DOHH2 (cell line): ENCODE results near the gene OSM.

ENCODE experiments used
- H3F3A ChIP-seq: fragments of 200-600 bp; sonication (generic), shearing (Covaris generic); 2 replicates; pipeline ENCODE4 v1.6.0; 2016; ENCODE audit warnings: antibody characterized with exemption, mild to moderate bottlenecking; ENCODE audit not compliant: control insufficient read depth, insufficient read depth
- H3K27ac ChIP-seq: fragments of 200-600 bp; sonication (generic); 2 replicates; pipeline ENCODE4 v1.5.1; 2014; ENCODE audit warnings: low read depth, mild to moderate bottlenecking, low read length, moderate library complexity
- H3K27me3 ChIP-seq: fragments of 200-600 bp; sonication (generic); 2 replicates; pipeline ENCODE4 v1.6.1; 2014; ENCODE audit warnings: mild to moderate bottlenecking, low read length, mixed read lengths; ENCODE audit not compliant: control insufficient read depth
- H3K36me3 ChIP-seq: fragments of 200-600 bp; sonication (generic); 2 replicates; pipeline ENCODE4 v1.6.1; 2014; ENCODE audit warnings: mild to moderate bottlenecking, low read length, moderate library complexity, mixed read lengths; ENCODE audit not compliant: control insufficient read depth
- H3K4me1 ChIP-seq: fragments of 200-600 bp; sonication (generic); 2 replicates; pipeline ENCODE4 v1.6.1; 2014; ENCODE audit warnings: mild to moderate bottlenecking, low read length, mixed read lengths; ENCODE audit not compliant: control insufficient read depth
- H3K4me2 ChIP-seq: fragments of 200-600 bp; sonication (generic); 2 replicates; pipeline ENCODE4 v1.6.0; 2014; ENCODE audit warnings: mild to moderate bottlenecking, low read length, moderate library complexity
- H3K4me3 ChIP-seq: fragments of 200-600 bp; sonication (generic); 2 replicates; pipeline ENCODE4 v1.5.1; 2014; ENCODE audit warnings: mild to moderate bottlenecking, low read length, mixed read lengths
- H3K79me2 ChIP-seq: fragments of 200-600 bp; sonication (generic); 2 replicates; pipeline ENCODE4 v1.6.1; 2014; ENCODE audit warnings: mild to moderate bottlenecking, low read length, mixed read lengths; ENCODE audit not compliant: control insufficient read depth
- H3K9me2 ChIP-seq: fragments of 200-600 bp; sonication (generic); replicated peaks from 2 replicates; pipeline ENCODE4 v1.6.1; 2014; ENCODE audit warnings: mild to moderate bottlenecking, low read length, mixed read lengths; ENCODE audit not compliant: control insufficient read depth
- H3K9me3 ChIP-seq: fragments of 200-600 bp; sonication (generic); 2 replicates; pipeline ENCODE4 v1.6.1; 2014; ENCODE audit warnings: antibody characterized with exemption, low read length, mixed read lengths; ENCODE audit not compliant: control insufficient read depth, insufficient read depth
- H4K20me1 ChIP-seq: fragments of 200-600 bp; sonication (generic); 2 replicates; pipeline ENCODE4 v1.6.0; 2014; ENCODE audit warnings: low read depth, mild to moderate bottlenecking, antibody characterized with exemption, low read length, moderate library complexity; ENCODE audit not compliant: control insufficient read depth, insufficient read depth
- CTCF ChIP-seq: fragments of 200-600 bp; sonication (generic); IDR thresholded peaks from one replicate; pipeline ENCODE4 v1.5.1; 2014; ENCODE audit warnings: antibody characterized with exemption, mild to moderate bottlenecking, low read depth, low read length; ENCODE audit not compliant: poor library complexity, severe bottlenecking
- EZH2phosphoT487 ChIP-seq: fragments of 200-600 bp; sonication (generic); IDR thresholded peaks from 2 replicates; pipeline ENCODE4 v1.6.1; 2017; ENCODE audit warnings: borderline replicate concordance, mild to moderate bottlenecking, antibody characterized with exemption, low read length, moderate library complexity, mixed read lengths

The OSM gene

GRCh38 chr22:30275625-30276024 is 9.0 kb upstream of the OSM start:
- Histone ChIP-seq H3K4me3 (no peak overlapping the region), H3K4me2 (no peak overlapping the region), H3K27ac (no peak overlapping the region)

GRCh38 chr22:30274437-30274812 is 7.8 kb upstream of the OSM start:
- Histone ChIP-seq H3K36me3 (no peaks in the 10 kb centered on the region), H3K27ac (no peak overlapping the region), H3K4me3 (no peak overlapping the region), H3K4me1 (no peaks in the 10 kb centered on the region), H3K79me2 (no peaks in the 10 kb centered on the region), H3K9me3 (no peaks in the 10 kb centered on the region), H3K27me3 (peaks cover 17% of the 10 kb centered on the region), H3F3A (no peaks in the 10 kb centered on the region), H3K4me2 (no peak overlapping the region), H3K9me2 (no peaks in the 10 kb centered on the region), H4K20me1 (no peaks in the 10 kb centered on the region)
- TF ChIP-seq CTCF (no peak), EZH2phosphoT487 (no peak)

More at GRCh38 chr22:30275625-30276024, 9.0 kb upstream of the OSM start:
- H3F3A ChIP-seq: no peaks in the 10 kb centered on the region
- H4K20me1 ChIP-seq: no peaks in the 10 kb centered on the region
- no peaks in the 10 kb centered on the region for H3K9me3 ChIP-seq
- H3K36me3 ChIP-seq: no peaks in the 10 kb centered on the region
- peaks cover 17% of the 10 kb centered on the region for H3K27me3 ChIP-seq
- no peaks in the 10 kb centered on the region for H3K4me1 ChIP-seq
- no peaks in the 10 kb centered on the region for H3K9me2 ChIP-seq
- no peak for TF ChIP-seq CTCF
- TF ChIP-seq EZH2phosphoT487: no peak
- H3K79me2 ChIP-seq: no peaks in the 10 kb centered on the region

GRCh38 chr22:30273711-30274436 is 7.2 kb upstream of the OSM start:
- no peaks in the 10 kb centered on the region for H3K4me1 ChIP-seq

More at GRCh38 chr22:30273711-30274436, 7.2 kb upstream of the OSM start:
- Histone ChIP-seq H3K27ac (no peak overlapping the region), H3K36me3 (no peaks in the 10 kb centered on the region), H4K20me1 (no peaks in the 10 kb centered on the region), H3K9me2 (no peaks in the 10 kb centered on the region), H3K79me2 (no peaks in the 10 kb centered on the region), H3F3A (no peaks in the 10 kb centered on the region), H3K27me3 (peaks cover 17% of the 10 kb centered on the region), H3K4me3 (no peak overlapping the region), H3K4me2 (no peak overlapping the region), H3K9me3 (no peaks in the 10 kb centered on the region)
- TF ChIP-seq EZH2phosphoT487: no peak
- TF ChIP-seq CTCF: no peak
